Transverse colon (tissue), 4 donors: ENCODE results near the gene RXRB. TPM values are rescaled to one million over a fixed set of nuclear protein-coding genes. Genes with fewer than 3 reads are reported as not detected.
"Not testable (repeated sequence)": the region's sequence is repeated elsewhere in the genome, so short reads cannot be mapped to it uniquely, and the experiment has no call there.

Source experiments
- DNase-seq: peaks from one replicate; pipeline ENCODE4 v3.0.0-alpha.2; 2019
- H3K27ac ChIP-seq, 4 donors: fragments of 200-600 bp; sonication (generic); 2 replicates each; pipeline ENCODE4 v1.5.1; 2016 to 2018; ENCODE audit warnings: inconsistent platforms in 4 of 4
- H3K27me3 ChIP-seq: fragments of 200-600 bp; sonication (generic); 2 replicates; pipeline ENCODE4 v1.5.1; 2017; ENCODE audit warnings: inconsistent platforms
- H3K36me3 ChIP-seq, 4 donors: fragments of 200-600 bp; sonication (generic); 2 replicates each; pipeline ENCODE4 v1.5.1; 2017 to 2019; ENCODE audit warnings: inconsistent platforms in 4 of 4
- H3K4me1 ChIP-seq, 4 donors: fragments of 200-600 bp; sonication (generic); 2 replicates each; pipeline ENCODE4 v1.5.1; 2017 to 2020; ENCODE audit warnings: inconsistent platforms in 4 of 4
- H3K4me3 ChIP-seq, 4 donors: fragments of 200-600 bp; sonication (generic); 1 replicate in 1 of 4; 2 replicates in 3 of 4; pipeline versions ENCODE4 v1.5.1 to v1.6.1; 2017 to 2019; ENCODE audit warnings: inconsistent platforms in 4 of 4
- H3K9me3 ChIP-seq, 2 donors: fragments of 200-600 bp; sonication (generic); 2 replicates each; pipeline ENCODE4 v1.5.1; 2017 to 2019; ENCODE audit warnings: inconsistent platforms in 2 of 2
- EP300 ChIP-seq: sonication (generic); formaldehyde crosslinking; IDR thresholded peaks from one replicate; pipeline ENCODE4 v1.6.1; 2017; ENCODE audit warnings: antibody characterized with exemption, low read depth
- POLR2A ChIP-seq: fragments of 450-650 bp; IDR thresholded peaks from one replicate; pipeline ENCODE4 v1.6.1; 2016; ENCODE audit warnings: antibody characterized with exemption, mild to moderate bottlenecking, moderate library complexity
- POLR2AphosphoS5 ChIP-seq, 3 donors: sonication (generic); formaldehyde crosslinking; IDR thresholded peaks; one replicate each; pipeline ENCODE4 v1.6.1; 2016; ENCODE audit warnings: antibody characterized with exemption in 3 of 3
- WGBS, 2 donors: methylation state at CpG; one replicate each; pipeline ENCODE4 v1.1.5; 2018; ENCODE audit warnings: low coverage in 1 of 2; 5-methylcytosine and 5-hydroxymethylcytosine counted together
- in situ Hi-C, 4 donors: fragments of 200-750 bp; cut with MboI; loops; one replicate each; pipeline versions ENCODE4 v1.15.0 to v1.15.1; 2017; ENCODE audit warnings: low sequenced_read_pairs in 3 of 4, low pct_ligation_motif_present in 1 of 4, low pct_unique_long_range_greater_than_20kb in 1 of 4
- intact Hi-C: fragments of 100-400 bp; cut with DNase I; formaldehyde crosslinking; loops from one replicate; pipeline ENCODE4 v1.15.1; 2023; ENCODE audit warnings: low total_unique reads
- total RNA-seq, 4 donors: library from RNA; depleted of rRNA; stranded (reverse); fragments of >200 nt; gene quantifications; one replicate each; pipeline ENCODE4 v1.1.0, GENCODE V29; 2016
- TF ChIP-seq, protein P1 (sequence below), 5 experiments: fragments of 200-600 bp in 3 of 5; fragments of 450-650 bp in 2 of 5; sonication (generic) in 3 of 5; IDR thresholded peaks; 1 replicate in 2 of 5; 2 replicates in 3 of 5; pipeline ENCODE4 v1.5.1; 2016 to 2017; ENCODE audit warnings: antibody characterized with exemption in 5 of 5, inconsistent platforms in 3 of 5, mild to moderate bottlenecking in 2 of 5, moderate library complexity in 1 of 5

RXRB gene
- total RNA-seq, 4 donors from 2014 or later, result 26.9 to 31.9 (median 29.4) TPM

DNA sequence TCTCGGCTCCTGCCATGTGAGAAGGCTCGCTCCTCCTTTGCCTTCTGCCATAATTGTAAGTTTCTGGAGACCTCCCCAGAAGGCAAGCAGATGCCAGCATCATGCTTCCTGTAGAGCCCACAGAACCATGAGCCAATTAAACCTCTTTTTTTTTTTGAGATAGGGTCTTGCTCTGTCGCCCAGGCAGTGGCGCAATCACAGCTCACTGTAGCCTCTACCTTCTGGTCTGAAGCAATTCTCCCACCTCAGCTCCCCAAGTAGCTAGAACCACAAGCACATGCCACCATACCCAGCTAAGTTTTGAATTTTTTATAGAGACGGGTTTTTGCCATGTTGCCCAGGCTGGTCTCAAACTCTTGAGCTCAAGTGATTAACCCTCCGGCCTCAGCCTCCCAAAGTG lies 36.4 kb upstream of the RXRB start:
- peaks cover 58% of the 10 kb centered on the region for H3K27me3 ChIP-seq
- no peak overlapping the region for H3K27ac ChIP-seq
- WGBS, 2 donors, result 83 to 88% methylated on average over 2 to 6 of the region's 6 CpGs
- H3K36me3 ChIP-seq, result no peaks in the 10 kb centered on the region
- H3K4me1 ChIP-seq, result no peaks in the 10 kb centered on the region
- in situ Hi-C loops (loop anchor here in 2 of 4 donors (25.0 kb wide), 2 partner anchors 125 to 225 kb away; partner anchors contain the start of gene HLA-DOA (in 1 of the 2)), intact Hi-C loops (no loop called here)
- H3K9me3 ChIP-seq, result no peaks in the 10 kb centered on the region
- H3K4me3 ChIP-seq, result no peak overlapping the region
- DNase-seq, result no peak
- TF ChIP-seq POLR2A (no peak), POLR2AphosphoS5 (IDR thresholded peaks at IDR 0.05) (no peak)
- TF ChIP-seq, protein P1, sequence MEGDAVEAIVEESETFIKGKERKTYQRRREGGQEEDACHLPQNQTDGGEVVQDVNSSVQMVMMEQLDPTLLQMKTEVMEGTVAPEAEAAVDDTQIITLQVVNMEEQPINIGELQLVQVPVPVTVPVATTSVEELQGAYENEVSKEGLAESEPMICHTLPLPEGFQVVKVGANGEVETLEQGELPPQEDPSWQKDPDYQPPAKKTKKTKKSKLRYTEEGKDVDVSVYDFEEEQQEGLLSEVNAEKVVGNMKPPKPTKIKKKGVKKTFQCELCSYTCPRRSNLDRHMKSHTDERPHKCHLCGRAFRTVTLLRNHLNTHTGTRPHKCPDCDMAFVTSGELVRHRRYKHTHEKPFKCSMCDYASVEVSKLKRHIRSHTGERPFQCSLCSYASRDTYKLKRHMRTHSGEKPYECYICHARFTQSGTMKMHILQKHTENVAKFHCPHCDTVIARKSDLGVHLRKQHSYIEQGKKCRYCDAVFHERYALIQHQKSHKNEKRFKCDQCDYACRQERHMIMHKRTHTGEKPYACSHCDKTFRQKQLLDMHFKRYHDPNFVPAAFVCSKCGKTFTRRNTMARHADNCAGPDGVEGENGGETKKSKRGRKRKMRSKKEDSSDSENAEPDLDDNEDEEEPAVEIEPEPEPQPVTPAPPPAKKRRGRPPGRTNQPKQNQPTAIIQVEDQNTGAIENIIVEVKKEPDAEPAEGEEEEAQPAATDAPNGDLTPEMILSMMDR (IDR thresholded peaks at IDR 0.05), result no peak

DNA sequence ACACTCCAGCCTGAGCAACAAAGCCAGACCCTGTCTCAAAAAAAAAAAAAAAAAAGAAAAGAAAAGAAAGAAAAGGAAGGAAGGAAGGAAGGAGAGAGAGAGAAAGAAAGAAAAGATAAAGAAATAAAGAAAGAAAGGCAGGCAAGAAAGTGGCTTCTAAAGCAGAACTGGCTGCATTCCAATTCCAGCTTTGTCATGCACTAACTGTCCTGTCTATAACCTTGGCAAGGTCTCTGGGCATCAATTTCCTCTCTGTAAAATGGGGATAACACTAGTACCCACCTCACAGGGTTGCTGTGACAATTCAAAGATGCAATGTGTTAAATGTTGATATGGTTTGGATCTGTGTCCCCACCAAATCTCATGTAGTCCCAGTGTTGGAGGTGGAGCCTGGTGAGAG lies 35.9 kb upstream of the RXRB start:
- Histone ChIP-seq H3K27ac (no peak overlapping the region), H3K36me3 (no peaks in the 10 kb centered on the region), H3K4me3 (no peak overlapping the region), H3K9me3 (no peaks in the 10 kb centered on the region), H3K27me3 (peaks cover 59% of the 10 kb centered on the region), H3K4me1 (no peaks in the 10 kb centered on the region)
- in situ Hi-C loops (loop anchor here in 2 of 4 donors (25.0 kb wide), 2 partner anchors 124 to 224 kb away; partner anchors contain the start of gene HLA-DOA (in 1 of the 2)), intact Hi-C loops (no loop called here)
- DNase-seq, result no peak
- TF ChIP-seq, protein P1 (IDR thresholded peaks at IDR 0.05), result no peak
- no peak for TF ChIP-seq POLR2A
- no peak for TF ChIP-seq POLR2AphosphoS5 (IDR thresholded peaks at IDR 0.05)
- no peak for TF ChIP-seq EP300

DNA sequence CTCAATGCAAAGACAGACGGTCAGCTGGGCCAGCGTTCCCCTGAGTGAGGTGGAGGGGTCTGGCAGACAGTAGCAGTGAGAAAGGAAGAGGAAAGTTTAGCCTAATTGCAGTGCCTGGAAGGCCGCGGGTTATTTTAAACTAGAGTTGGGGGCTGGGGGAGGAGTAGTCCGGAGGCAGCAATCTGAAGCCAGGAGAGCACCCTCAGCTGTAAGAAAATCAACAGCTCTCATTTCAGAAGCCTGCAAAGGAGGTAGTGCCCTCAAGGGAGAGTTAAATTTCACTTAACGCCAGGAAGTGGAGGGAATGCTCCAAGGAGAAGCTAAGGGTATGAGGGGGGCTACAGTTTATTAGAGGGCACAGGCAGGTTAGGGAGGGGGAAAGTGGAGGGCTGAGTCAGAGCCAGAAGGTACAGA lies 34.8 kb upstream of the RXRB start:
- in situ Hi-C loops, result loop anchor here in 2 of 4 donors (25.0 kb wide), 2 partner anchors 123 to 223 kb away; partner anchors contain the start of gene HLA-DOA (in 1 of the 2)
- WGBS, 2 donors, result 36 to 37% methylated on average over 5 to 6 of the region's 6 CpGs
- Histone ChIP-seq H3K36me3 (no peaks in the 10 kb centered on the region), H3K9me3 (no peaks in the 10 kb centered on the region), H3K27ac (no peak overlapping the region), H3K27me3 (peaks cover 55% of the 10 kb centered on the region), H3K4me1 (no peaks in the 10 kb centered on the region), H3K4me3 (no peak overlapping the region)
- intact Hi-C loops, result no loop called here
- no peak for TF ChIP-seq POLR2AphosphoS5 (IDR thresholded peaks at IDR 0.05)
- TF ChIP-seq, protein P1 (IDR thresholded peaks at IDR 0.05), result no peak
- TF ChIP-seq EP300, result no peak
- no peak for TF ChIP-seq POLR2A
- no peak for DNase-seq

DNA sequence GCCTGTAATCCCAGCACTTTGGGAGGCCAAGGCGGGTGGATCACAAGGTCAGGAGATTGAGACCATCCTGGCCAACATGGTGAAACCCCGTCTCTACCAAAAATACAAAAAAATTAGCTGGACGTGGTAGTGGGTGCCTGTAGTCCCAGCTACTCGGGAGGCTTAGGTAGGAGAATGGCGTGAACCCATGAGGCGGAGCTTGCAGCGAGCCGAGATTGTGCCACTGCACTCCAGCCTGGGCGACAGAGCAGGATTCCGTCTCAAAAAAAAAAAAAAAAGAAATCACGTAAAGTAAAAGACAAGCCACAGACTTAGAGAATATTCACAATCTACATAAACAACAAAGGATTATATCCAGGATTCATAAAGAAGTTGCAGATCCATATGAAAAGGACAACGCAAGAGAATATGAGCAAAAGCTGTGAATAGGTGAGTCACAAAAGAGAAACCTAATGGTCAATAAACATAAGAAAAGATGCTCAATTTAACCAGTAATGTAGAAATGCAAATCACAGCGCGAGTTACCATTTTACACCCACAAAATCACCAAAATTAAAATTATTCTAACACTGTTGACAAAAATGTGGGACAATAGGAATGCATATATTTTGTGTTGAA lies 26.1 kb upstream of the RXRB start:
- H3K9me3 ChIP-seq, H3K27ac ChIP-seq, H3K4me3 ChIP-seq, DNase-seq, H3K4me1 ChIP-seq, H3K36me3 ChIP-seq, intact Hi-C loops: not testable (repeated sequence)
- WGBS, 2 donors, result 43 to 64% methylated on average over 11 to 14 of the region's 14 CpGs
- in situ Hi-C loops, result loop anchor here in 2 of 4 donors (25.0 kb wide), 2 partner anchors 114 to 214 kb away; partner anchors contain the start of gene HLA-DOA (in 1 of the 2)
- H3K27me3 ChIP-seq, result peaks cover 54% of the 10 kb centered on the region

DNA sequence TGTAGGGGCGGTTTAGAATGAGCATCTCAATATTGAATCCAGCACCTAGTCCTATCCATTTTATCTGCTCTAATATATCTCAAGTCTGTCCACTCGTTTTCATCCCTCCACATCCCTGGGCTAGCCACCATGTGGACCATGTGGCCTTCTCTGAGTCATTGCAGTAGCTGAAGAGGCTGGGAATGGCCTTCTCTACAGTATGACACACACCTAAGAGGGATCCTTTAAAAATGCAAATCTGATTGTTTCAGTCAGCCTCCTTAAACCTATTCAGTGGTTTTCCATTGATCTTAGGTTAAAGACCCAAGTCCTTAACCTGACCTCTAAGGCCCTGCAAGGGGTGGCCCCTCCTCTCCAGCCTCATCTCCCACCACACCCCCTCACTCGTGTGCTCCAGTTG lies 17.2 kb upstream of the RXRB start:
- Histone ChIP-seq H3K9me3 (no peaks in the 10 kb centered on the region), H3K27ac (no peak overlapping the region), H3K36me3 (no peaks in the 10 kb centered on the region), H3K27me3 (peaks cover 41% of the 10 kb centered on the region), H3K4me3 (no peak overlapping the region), H3K4me1 (peaks cover 0 to 15% (median 8%) of the 10 kb centered on the region in 4 donors)
- in situ Hi-C loops (no loop called here), intact Hi-C loops (no loop called here)
- 73% methylated on average over 3 of the region's 3 CpGs for WGBS, 2 donors
- no peak for DNase-seq
- TF ChIP-seq POLR2AphosphoS5 (IDR thresholded peaks at IDR 0.05) (no peak), EP300 (no peak), POLR2A (no peak)
- TF ChIP-seq, protein P1 (IDR thresholded peaks at IDR 0.05), result no peak
